Breast epithelium (tissue), 4 donors: ENCODE measurements around the gene CLEC11A. TPM values are rescaled to one million over a fixed set of nuclear protein-coding genes. Genes with fewer than 3 reads are reported as not detected.

Source experiments
- DNase-seq, 2 donors: peaks; one replicate each; pipeline ENCODE4 v3.0.0-alpha.2; 2019; ENCODE audit warnings: low spot score in 2 of 2
- H3K27ac ChIP-seq, 2 donors: fragments of 200-600 bp; sonication (generic) in 1 of 2; one replicate each; pipeline ENCODE4 v1.5.1; 2016 to 2019; ENCODE audit warnings: mild to moderate bottlenecking in 1 of 2
- H3K27me3 ChIP-seq, 2 donors: fragments of 200-600 bp; sonication (generic) in 1 of 2; one replicate each; pipeline versions ENCODE4 v1.5.1 to v1.6.0; 2017 to 2019; ENCODE audit warnings: control low read depth in 1 of 2, mild to moderate bottlenecking in 1 of 2
- H3K36me3 ChIP-seq: fragments of 200-600 bp; one replicate; pipeline ENCODE4 v1.5.1; 2019
- H3K4me1 ChIP-seq, 2 donors: fragments of 200-600 bp; sonication (generic); one replicate each; pipeline ENCODE4 v1.5.1; 2016 to 2019; ENCODE audit warnings: control low read depth in 1 of 2
- H3K4me3 ChIP-seq, 3 donors: fragments of 200-600 bp; sonication (generic); 1 replicate in 2 of 3; 2 replicates in 1 of 3; pipeline ENCODE4 v1.5.1; 2016 to 2019; ENCODE audit warnings: mild to moderate bottlenecking in 3 of 3, moderate library complexity in 2 of 3
- H3K9me3 ChIP-seq, 2 donors: fragments of 200-600 bp; sonication (generic) in 1 of 2; one replicate each; pipeline ENCODE4 v1.5.1; 2016 to 2019; ENCODE audit warnings: control low read depth in 1 of 2
- POLR2A ChIP-seq: fragments of 450-650 bp; IDR thresholded peaks from one replicate; pipeline ENCODE4 v1.6.1; 2016; ENCODE audit warnings: antibody characterized with exemption, mild to moderate bottlenecking, moderate library complexity
- POLR2AphosphoS5 ChIP-seq, 3 donors: sonication (generic); formaldehyde crosslinking; IDR thresholded peaks; one replicate each; pipeline ENCODE4 v1.6.1; 2017; ENCODE audit warnings: antibody characterized with exemption in 3 of 3
- intact Hi-C: fragments of 100-400 bp; cut with DNase I; formaldehyde crosslinking; loops from one replicate; pipeline ENCODE4 v1.15.1; 2023; ENCODE audit warnings: low total_unique reads
- total RNA-seq, 3 donors: library from RNA; depleted of rRNA; stranded (reverse); fragments of >200 nt; gene quantifications; one replicate each; pipeline ENCODE4 v1.1.0, GENCODE V29; 2016
- TF ChIP-seq, protein P1 (sequence below), 3 donors: fragments of 450-650 bp; IDR thresholded peaks; one replicate each; pipeline ENCODE4 v1.5.1; 2016 to 2017; ENCODE audit warnings: antibody characterized with exemption in 3 of 3, mild to moderate bottlenecking in 3 of 3, moderate library complexity in 3 of 3

The CLEC11A gene
- total RNA-seq, 3 donors from 2014 or later, result 16.4 to 24.3 (median 20.6) TPM

DNA sequence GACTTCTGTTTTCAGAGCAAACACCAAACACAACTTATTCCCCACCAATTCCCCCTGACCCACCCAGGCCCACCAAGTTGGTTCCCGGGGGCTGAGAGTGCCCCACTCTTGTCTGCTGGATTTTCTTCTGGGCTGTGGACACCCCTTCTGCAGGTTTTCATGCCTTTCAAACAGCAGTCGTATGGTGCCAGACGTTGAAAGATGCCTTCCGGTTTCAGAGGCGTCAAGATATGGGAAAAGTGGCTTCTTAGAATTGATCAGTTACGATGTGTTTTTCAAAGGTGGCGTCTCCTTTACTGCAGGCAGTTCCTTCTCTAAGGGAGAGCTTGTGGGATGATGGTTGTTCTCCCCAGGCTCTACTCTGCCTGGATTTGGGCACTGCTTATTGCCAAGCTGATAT lies 12.7 kb downstream of the CLEC11A start:
- Histone ChIP-seq H3K36me3 (no peaks in the 10 kb centered on the region), H3K27ac (no peak overlapping the region), H3K9me3 (no peaks in the 10 kb centered on the region), H3K27me3 (peaks cover 0 to 51% of the 10 kb centered on the region in 2 donors), H3K4me3 (no peak overlapping the region), H3K4me1 (no peaks in the 10 kb centered on the region)
- no peak for DNase-seq
- intact Hi-C loops, result no loop called here
- no peak for TF ChIP-seq POLR2AphosphoS5 (IDR thresholded peaks at IDR 0.05)
- TF ChIP-seq, protein P1, sequence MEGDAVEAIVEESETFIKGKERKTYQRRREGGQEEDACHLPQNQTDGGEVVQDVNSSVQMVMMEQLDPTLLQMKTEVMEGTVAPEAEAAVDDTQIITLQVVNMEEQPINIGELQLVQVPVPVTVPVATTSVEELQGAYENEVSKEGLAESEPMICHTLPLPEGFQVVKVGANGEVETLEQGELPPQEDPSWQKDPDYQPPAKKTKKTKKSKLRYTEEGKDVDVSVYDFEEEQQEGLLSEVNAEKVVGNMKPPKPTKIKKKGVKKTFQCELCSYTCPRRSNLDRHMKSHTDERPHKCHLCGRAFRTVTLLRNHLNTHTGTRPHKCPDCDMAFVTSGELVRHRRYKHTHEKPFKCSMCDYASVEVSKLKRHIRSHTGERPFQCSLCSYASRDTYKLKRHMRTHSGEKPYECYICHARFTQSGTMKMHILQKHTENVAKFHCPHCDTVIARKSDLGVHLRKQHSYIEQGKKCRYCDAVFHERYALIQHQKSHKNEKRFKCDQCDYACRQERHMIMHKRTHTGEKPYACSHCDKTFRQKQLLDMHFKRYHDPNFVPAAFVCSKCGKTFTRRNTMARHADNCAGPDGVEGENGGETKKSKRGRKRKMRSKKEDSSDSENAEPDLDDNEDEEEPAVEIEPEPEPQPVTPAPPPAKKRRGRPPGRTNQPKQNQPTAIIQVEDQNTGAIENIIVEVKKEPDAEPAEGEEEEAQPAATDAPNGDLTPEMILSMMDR (IDR thresholded peaks at IDR 0.05), result no peak
- TF ChIP-seq POLR2A, result no peak

DNA sequence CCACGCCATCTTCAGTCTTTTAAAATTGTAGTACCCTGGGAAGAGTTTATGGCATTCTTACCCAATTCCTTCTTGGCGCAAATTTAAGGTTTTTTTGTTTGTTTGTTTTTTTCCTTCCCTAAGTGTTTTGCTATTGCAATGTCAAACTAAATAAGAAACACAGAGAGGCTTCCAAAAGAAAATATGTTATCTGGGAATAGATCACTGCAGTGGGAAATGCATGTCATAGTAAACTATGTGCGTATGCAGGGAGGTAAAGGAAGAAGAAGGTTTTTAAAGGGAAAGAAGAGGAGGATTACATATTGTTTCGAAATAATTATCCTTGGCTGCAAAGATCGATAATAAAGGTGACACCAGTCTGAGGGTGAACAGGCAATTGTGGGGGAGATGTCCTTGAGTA lies 13.2 kb downstream of the CLEC11A start:
- H3K27ac ChIP-seq, result no peak overlapping the region
- no peaks in the 10 kb centered on the region for H3K9me3 ChIP-seq
- intact Hi-C loops, result no loop called here
- TF ChIP-seq POLR2A (no peak), POLR2AphosphoS5 (IDR thresholded peaks at IDR 0.05) (no peak)
- TF ChIP-seq, protein P1 (IDR thresholded peaks at IDR 0.05), result no peak
- no peaks in the 10 kb centered on the region for H3K36me3 ChIP-seq
- no peak for DNase-seq
- H3K4me1 ChIP-seq, result no peaks in the 10 kb centered on the region
- peaks cover 0 to 55% of the 10 kb centered on the region in 2 donors for H3K27me3 ChIP-seq
- H3K4me3 ChIP-seq, result no peak overlapping the region

DNA sequence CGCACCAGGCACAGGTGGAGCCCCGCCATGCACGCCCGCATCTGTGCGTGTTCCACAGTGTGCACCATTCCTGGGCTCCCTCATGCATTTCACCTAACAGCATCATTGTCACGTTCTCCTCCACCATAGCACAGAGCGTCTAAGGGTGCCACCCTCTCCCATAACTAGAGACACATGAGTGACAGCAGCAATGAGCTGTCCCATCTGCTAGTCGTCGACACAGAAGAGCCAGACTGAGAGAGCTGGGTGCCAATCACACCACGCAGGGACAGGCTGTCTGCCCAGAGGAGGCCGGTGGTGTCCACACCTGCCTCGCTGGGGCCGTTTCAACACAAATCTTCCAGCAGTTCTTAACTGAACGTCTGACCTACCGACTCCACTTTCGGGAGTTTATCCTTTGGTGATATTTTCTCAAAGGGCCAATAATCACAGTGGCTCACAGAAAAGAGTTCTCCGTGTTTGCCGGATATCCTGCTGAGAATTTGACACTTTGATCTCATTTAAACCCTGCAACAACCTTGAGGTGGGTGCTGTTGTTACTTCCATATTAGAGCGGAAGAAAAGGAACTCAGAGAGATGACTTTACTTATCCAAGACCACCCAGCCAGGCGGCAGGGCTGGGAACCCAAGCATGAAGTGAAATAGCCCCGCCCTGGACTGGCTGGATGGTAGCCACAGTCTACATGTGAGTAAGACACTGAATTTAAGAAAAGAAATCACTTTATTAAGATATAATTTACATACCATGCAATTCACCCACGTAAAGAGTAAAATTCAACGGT lies 16.2 kb downstream of the CLEC11A start:
- no peak overlapping the region for H3K27ac ChIP-seq
- TF ChIP-seq POLR2AphosphoS5 (IDR thresholded peaks at IDR 0.05), result no peak
- TF ChIP-seq, protein P1 (IDR thresholded peaks at IDR 0.05), result no peak
- H3K4me3 ChIP-seq, result no peak overlapping the region
- H3K27me3 ChIP-seq, result peaks cover 0 to 71% of the 10 kb centered on the region in 2 donors
- no peaks in the 10 kb centered on the region for H3K4me1 ChIP-seq
- DNase-seq, result no peak
- intact Hi-C loops, result no loop called here
- H3K36me3 ChIP-seq, result no peaks in the 10 kb centered on the region
- H3K9me3 ChIP-seq, result no peaks in the 10 kb centered on the region

DNA sequence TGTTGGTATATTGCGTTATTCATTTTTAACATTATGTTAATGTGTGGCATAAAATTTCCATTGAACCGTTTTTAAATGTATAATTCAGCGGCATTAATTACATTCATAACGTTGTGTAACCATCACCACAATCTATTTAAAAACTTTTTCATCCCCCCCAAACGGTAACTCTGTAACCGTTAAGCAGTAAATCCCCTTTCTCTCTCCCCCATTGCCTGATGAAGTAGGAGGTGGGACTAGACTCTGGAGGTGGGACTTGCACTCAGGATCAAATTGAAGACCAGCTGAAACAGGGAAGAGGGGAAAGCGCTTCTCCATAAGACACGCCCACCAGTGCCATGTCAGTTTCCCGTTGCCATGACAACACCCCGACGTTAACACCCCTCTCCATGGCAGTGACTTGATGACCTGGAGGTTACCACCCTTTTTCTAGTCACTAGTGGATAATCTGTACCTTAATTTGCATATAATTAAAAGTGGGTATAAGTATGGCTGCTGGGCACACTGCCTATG lies 16.8 kb downstream of the CLEC11A start:
- intact Hi-C loops, result no loop called here
- TF ChIP-seq, protein P1 (IDR thresholded peaks at IDR 0.05), result no peak
- TF ChIP-seq POLR2A (no peak), POLR2AphosphoS5 (IDR thresholded peaks at IDR 0.05) (no peak)
- Histone ChIP-seq H3K4me3 (no peak overlapping the region), H3K36me3 (no peaks in the 10 kb centered on the region), H3K4me1 (no peaks in the 10 kb centered on the region), H3K27ac (no peak overlapping the region), H3K27me3 (peaks cover 0 to 71% of the 10 kb centered on the region in 2 donors), H3K9me3 (no peaks in the 10 kb centered on the region)
- DNase-seq, result no peak

DNA sequence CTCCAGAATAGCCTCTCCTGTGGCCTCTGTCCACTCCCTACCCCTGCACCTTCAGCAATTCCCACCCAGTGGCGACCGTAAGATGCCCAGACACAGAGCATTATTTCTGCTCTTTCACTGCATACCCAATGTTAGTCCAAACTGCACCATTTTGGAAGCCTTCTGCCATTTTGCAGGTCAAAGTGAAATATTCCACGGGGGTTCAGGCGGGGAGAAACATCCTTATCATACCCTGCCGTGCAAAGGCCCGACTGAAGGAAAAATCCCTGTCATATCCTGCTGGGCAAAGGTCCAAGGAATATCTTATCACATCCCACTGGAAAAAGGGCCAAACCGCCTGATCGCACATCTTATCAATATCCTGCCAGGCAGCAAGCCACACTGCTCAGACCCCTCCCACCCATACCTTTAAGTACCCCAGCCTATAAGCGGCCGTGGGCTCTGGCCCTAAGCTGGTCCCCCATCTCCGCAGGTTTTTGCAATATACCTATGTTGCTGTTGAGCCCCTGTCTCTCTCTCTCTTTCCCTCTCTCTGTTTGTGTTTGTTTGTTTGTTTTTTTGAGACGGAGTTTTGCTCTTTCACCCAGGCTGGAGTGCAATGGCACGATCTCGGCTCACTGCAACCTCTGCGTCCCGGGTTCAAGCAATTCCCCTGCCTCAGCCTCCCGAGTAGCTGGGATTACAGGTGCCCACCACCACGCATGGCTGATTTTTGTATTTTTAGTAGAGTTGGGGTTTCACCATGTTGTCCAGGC lies 18.2 kb downstream of the CLEC11A start:
- H3K4me3 ChIP-seq, result no peak overlapping the region
- DNase-seq, result no peak
- intact Hi-C loops, result no loop called here
- peaks cover 0 to 61% of the 10 kb centered on the region in 2 donors for H3K27me3 ChIP-seq
- no peaks in the 10 kb centered on the region for H3K9me3 ChIP-seq
- TF ChIP-seq, protein P1 (IDR thresholded peaks at IDR 0.05), result no peak
- TF ChIP-seq POLR2A, result no peak
- H3K36me3 ChIP-seq, result no peaks in the 10 kb centered on the region
- H3K27ac ChIP-seq, result no peak overlapping the region
- no peaks in the 10 kb centered on the region for H3K4me1 ChIP-seq
